Measurements from ENCODE around the gene LSS. TPM values are rescaled to one million over a fixed set of nuclear protein-coding genes. Genes with fewer than 3 reads are reported as not detected.

Gene LSS
- total RNA-seq, 4 donors from 2014 or later = 128 to 251 (median 164) TPM

DNA sequence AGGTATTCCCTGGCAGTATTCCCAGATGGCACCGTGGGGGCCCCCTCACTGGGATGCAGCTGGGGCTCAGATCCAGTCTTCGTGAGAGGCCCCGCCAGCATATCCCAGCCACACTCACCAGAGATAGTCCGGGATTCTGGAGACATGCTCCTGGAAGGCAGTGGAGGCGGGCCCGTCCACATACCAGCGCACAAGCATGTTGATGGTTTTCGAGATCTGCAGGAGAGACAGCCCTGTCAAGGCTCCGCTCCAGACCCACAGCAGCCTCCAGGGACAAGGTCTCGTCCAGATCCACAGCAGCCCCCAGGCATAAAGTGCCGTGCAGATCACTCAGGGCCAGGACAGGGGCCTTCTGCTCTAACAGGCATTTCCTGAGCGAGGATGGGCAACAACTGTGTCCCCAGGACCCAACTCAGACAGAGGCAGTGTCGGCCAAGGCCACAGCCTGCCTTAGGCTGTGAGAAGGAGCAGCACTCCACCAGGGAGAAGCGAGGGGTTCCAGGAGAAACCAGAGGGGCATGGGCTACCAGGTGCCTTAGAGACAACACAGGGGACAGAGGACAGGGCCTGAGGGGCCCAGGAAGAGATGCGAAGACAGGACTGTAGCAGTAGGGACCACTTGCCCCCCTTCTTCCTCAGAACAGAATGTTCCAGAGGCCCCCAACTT is 14.8 kb downstream of the LSS start:
- H3K4me1 ChIP-seq = no peaks in the 10 kb centered on the region
- peaks cover 67% of the 10 kb centered on the region for H3K36me3 ChIP-seq
- no peak overlapping the region for H3K4me3 ChIP-seq
- TF ChIP-seq, protein P1, sequence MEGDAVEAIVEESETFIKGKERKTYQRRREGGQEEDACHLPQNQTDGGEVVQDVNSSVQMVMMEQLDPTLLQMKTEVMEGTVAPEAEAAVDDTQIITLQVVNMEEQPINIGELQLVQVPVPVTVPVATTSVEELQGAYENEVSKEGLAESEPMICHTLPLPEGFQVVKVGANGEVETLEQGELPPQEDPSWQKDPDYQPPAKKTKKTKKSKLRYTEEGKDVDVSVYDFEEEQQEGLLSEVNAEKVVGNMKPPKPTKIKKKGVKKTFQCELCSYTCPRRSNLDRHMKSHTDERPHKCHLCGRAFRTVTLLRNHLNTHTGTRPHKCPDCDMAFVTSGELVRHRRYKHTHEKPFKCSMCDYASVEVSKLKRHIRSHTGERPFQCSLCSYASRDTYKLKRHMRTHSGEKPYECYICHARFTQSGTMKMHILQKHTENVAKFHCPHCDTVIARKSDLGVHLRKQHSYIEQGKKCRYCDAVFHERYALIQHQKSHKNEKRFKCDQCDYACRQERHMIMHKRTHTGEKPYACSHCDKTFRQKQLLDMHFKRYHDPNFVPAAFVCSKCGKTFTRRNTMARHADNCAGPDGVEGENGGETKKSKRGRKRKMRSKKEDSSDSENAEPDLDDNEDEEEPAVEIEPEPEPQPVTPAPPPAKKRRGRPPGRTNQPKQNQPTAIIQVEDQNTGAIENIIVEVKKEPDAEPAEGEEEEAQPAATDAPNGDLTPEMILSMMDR (IDR thresholded peaks at IDR 0.05) = no peak
- TF ChIP-seq POLR2A (IDR thresholded peaks at IDR 0.05) (no peak), POLR2AphosphoS5 (IDR thresholded peaks at IDR 0.05) (no peak), EP300 (IDR thresholded peaks at IDR 0.05) (no peak)
- H3K27me3 ChIP-seq = no peaks in the 10 kb centered on the region
- DNase-seq (ENCODE audit: low spot score in 2 of 2) = peak; percentile 49 to 50
- no peak overlapping the region for H3K27ac ChIP-seq
- 89% methylated on average over 6 of the region's 15 CpGs for WGBS
- H3K9me3 ChIP-seq = no peaks in the 10 kb centered on the region

DNA sequence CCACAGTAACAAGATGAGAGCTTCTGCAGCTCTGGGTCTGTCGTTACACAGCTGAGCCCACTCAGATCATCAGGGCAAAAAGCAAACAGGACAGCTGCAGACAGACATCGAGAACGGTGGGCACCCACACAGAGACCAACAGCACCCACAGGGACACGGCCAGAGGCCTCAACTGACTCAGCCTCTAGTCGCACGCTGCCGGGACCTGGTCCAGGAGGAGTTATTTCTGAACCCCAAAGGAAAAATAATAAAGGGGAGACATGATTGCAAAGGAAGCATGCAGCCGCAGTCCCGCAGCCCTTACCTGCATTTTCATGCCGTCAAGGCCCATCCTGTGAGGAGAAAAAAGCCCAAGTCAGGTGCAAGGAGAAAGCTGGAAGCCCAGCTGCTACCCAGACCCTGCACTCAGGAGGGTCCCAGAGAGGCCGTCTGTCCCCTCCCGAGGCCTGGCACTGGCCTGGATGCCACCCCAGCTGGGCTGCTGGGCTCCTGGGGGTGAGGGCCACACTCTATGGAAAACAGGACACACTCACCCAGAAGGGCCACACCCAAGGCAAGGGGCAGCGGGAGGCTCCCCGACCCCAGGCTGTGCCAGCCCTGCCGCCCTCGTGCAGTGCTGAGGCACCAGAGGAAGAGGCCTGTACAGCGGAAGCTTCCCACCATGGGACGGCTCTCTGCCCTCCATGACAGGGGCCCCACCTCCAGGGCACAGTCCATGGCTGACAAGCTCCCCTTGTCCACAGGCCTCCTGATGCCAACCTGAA is 15.7 kb downstream of the LSS start:
- TF ChIP-seq, protein P1 (IDR thresholded peaks at IDR 0.05) = no peak
- TF ChIP-seq POLR2A (IDR thresholded peaks at IDR 0.05) (no peak), EP300 (IDR thresholded peaks at IDR 0.05) (no peak), POLR2AphosphoS5 (IDR thresholded peaks at IDR 0.05) (no peak)
- Histone ChIP-seq H3K27me3 (no peaks in the 10 kb centered on the region), H3K9me3 (no peaks in the 10 kb centered on the region), H3K4me3 (no peak overlapping the region), H3K27ac (no peak overlapping the region), H3K4me1 (no peaks in the 10 kb centered on the region), H3K36me3 (peaks cover 76% of the 10 kb centered on the region)
- peak; percentile 48 to 69 for DNase-seq (ENCODE audit: low spot score in 2 of 2)
- WGBS = 94% methylated on average over 14 of the region's 18 CpGs

DNA sequence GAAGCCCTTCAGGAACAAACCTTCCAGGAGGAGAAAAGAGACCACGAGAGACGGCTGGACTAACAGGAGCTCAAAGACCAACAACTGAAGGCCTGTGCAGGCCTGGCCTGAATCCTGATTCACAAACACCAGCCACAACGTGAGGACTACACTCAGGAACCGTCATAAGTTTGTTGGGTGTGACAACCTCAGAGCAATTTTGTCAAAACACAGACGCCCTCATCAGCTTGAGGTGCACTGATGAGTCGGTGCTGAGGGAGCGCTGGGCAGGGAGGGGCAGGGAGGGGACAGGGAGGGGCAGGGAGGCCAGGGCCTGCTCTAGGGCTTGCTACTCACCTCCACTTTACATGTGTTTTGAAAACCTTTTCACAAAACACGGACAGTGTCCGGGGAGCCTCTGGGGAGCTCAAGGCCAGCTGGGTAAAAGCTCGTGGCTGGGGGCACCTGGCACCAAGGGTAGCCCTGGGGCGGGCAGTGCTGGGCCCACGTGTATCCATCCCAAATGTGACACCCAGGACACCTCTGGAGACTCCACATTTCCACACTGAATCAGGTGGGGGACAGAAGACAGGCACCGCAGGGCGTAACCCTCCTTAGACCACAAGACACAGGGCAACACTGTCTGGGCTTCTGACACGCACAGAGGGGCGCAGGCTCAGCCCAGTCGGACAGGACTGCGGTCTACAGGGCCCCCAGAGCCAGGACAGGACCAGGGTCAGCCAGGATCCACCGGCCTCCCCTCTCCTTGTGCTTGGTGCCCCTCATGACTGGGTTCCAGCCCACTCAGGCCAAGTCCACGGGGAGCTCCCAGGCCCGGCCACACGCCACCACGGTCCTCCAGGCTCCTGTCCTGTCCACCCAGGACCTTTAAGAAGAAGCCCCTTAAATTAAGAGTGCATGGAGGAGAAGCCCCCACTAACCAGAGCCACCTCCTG is 16.5 kb downstream of the LSS start:
- Histone ChIP-seq H3K9me3 (no peaks in the 10 kb centered on the region), H3K36me3 (peaks cover 84% of the 10 kb centered on the region), H3K27me3 (no peaks in the 10 kb centered on the region), H3K27ac (no peak overlapping the region), H3K4me3 (no peak overlapping the region), H3K4me1 (no peaks in the 10 kb centered on the region)
- peak; percentile 47 to 69 for DNase-seq (ENCODE audit: low spot score in 2 of 2)
- 76% methylated on average over 18 of the region's 23 CpGs for WGBS
- TF ChIP-seq POLR2AphosphoS5 (IDR thresholded peaks at IDR 0.05) = no peak
- no peak for TF ChIP-seq POLR2A (IDR thresholded peaks at IDR 0.05)
- no peak for TF ChIP-seq EP300 (IDR thresholded peaks at IDR 0.05)
- TF ChIP-seq, protein P1 (IDR thresholded peaks at IDR 0.05) = no peak

DNA sequence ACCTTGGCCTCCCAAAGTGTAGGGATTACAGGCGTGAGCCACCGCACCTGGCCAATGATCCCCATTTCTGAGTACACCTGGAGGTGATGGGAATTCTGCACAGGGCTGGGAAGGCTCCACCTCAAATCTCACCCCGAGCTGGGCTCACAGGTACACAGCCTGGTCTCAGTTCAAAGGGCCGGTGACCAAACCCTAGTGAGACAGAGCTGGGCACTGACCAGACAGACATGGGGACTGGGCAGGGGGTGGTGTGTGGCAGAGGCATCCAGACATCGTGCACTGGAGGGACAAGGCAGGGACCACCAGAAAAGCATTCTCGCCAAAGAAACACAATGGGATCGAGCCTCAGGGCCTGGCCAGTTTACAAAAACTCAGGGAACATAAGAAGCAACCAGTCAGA is 17.2 kb downstream of the LSS start:
- Histone ChIP-seq H3K27ac (no peak overlapping the region), H3K9me3 (no peaks in the 10 kb centered on the region), H3K4me3 (no peak overlapping the region), H3K4me1 (no peaks in the 10 kb centered on the region), H3K27me3 (no peaks in the 10 kb centered on the region), H3K36me3 (peaks cover 91% of the 10 kb centered on the region)
- peak in 1 of 2 donors; percentile 44 for DNase-seq (ENCODE audit: low spot score in 2 of 2)
- WGBS = 84% methylated on average over 5 of the region's 7 CpGs
- TF ChIP-seq POLR2A (IDR thresholded peaks at IDR 0.05) = no peak
- TF ChIP-seq, protein P1 (IDR thresholded peaks at IDR 0.05) = no peak
- TF ChIP-seq POLR2AphosphoS5 (IDR thresholded peaks at IDR 0.05) = no peak
- TF ChIP-seq EP300 (IDR thresholded peaks at IDR 0.05) = no peak
